22Rv1 (cell line): Measurements from ENCODE around the gene ZSWIM7.

Experiments used
- ZFX ChIP-seq: fragments of 450-650 bp; IDR thresholded peaks from 2 replicates; pipeline ENCODE4 v1.6.1; 2017; ENCODE audit warnings: antibody characterized with exemption, borderline replicate concordance
- TF ChIP-seq, protein P1 (sequence below): fragments of 450-650 bp; IDR thresholded peaks from 2 replicates; pipeline ENCODE4 v1.5.1; 2017; ENCODE audit warnings: mild to moderate bottlenecking

- TF ChIP-seq, protein P1, sequence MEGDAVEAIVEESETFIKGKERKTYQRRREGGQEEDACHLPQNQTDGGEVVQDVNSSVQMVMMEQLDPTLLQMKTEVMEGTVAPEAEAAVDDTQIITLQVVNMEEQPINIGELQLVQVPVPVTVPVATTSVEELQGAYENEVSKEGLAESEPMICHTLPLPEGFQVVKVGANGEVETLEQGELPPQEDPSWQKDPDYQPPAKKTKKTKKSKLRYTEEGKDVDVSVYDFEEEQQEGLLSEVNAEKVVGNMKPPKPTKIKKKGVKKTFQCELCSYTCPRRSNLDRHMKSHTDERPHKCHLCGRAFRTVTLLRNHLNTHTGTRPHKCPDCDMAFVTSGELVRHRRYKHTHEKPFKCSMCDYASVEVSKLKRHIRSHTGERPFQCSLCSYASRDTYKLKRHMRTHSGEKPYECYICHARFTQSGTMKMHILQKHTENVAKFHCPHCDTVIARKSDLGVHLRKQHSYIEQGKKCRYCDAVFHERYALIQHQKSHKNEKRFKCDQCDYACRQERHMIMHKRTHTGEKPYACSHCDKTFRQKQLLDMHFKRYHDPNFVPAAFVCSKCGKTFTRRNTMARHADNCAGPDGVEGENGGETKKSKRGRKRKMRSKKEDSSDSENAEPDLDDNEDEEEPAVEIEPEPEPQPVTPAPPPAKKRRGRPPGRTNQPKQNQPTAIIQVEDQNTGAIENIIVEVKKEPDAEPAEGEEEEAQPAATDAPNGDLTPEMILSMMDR = no peak
- TF ChIP-seq ZFX = no peak
These were observed at the start of gene ZSWIM7, which contains the start of gene TTC19 for GRCh38 chr17:15999141-15999973.
